Kidney (tissue), 14 donors: ENCODE results near the gene ZNF594. TPM values are rescaled to one million over a fixed set of nuclear protein-coding genes. Genes with fewer than 3 reads are reported as not detected.
"Not testable (repeated sequence)": the region's sequence is repeated elsewhere in the genome, so short reads cannot be mapped to it uniquely, and the experiment has no call there.

Experiments used
- DNase-seq, 5 donors: peaks; one replicate each; pipeline ENCODE4 v3.0.0-alpha.2; 2013 to 2020
- FAIRE-seq: peaks from 2 replicates; lab custom pipeline; 2012; peaks lifted over from hg19 to GRCh38; lab: Jason Lieb, UNC
- H3K27ac ChIP-seq, 2 donors: one replicate each; pipeline ENCODE4 v1.7.0; 2013; ENCODE audit warnings: low read depth in 2 of 2, low read length in 2 of 2, inconsistent platforms in 1 of 2
- H3K27me3 ChIP-seq: one replicate; pipeline ENCODE4 v1.7.1; 2013; ENCODE audit warnings: low read length, inconsistent platforms; ENCODE audit not compliant: control insufficient read depth, insufficient read depth
- H3K36me3 ChIP-seq, 3 donors: one replicate each; pipeline versions ENCODE4 v1.7.0 to v1.7.1; 2013; ENCODE audit warnings: low read length in 3 of 3, control low read depth in 1 of 3, inconsistent platforms in 1 of 3; ENCODE audit not compliant: insufficient read depth in 3 of 3, control insufficient read depth in 2 of 3
- H3K4me1 ChIP-seq, 3 donors: one replicate each; pipeline versions ENCODE4 v1.7.0 to v1.7.1; 2013; ENCODE audit warnings: low read length in 3 of 3, inconsistent platforms in 1 of 3, low read depth in 1 of 3; ENCODE audit not compliant: control insufficient read depth in 2 of 3, insufficient read depth in 2 of 3
- H3K4me3 ChIP-seq, 3 donors: one replicate each; pipeline versions ENCODE4 v1.7.0 to v1.8.1; 2013; ENCODE audit warnings: low read length in 3 of 3, control low read depth in 1 of 3, inconsistent platforms in 1 of 3
- H3K9ac ChIP-seq, 3 donors: one replicate each; pipeline versions ENCODE4 v1.7.0 to v1.7.1; 2013; ENCODE audit warnings: low read length in 3 of 3, control low read depth in 1 of 3, inconsistent platforms in 1 of 3
- H3K9me3 ChIP-seq, 3 donors: one replicate each; pipeline versions ENCODE4 v1.7.0 to v1.7.1; 2013; ENCODE audit warnings: low read length in 3 of 3, control low read depth in 1 of 3, inconsistent platforms in 1 of 3; ENCODE audit not compliant: control insufficient read depth in 2 of 3, insufficient read depth in 1 of 3
- CTCF ChIP-seq: IDR thresholded peaks from 3 replicates; pipeline ENCODE4 v1.5.1; 2012; ENCODE audit warnings: mild to moderate bottlenecking, moderate library complexity, borderline replicate concordance; ENCODE audit not compliant: insufficient read depth; ENCODE audit errors: extremely low read depth
- intact Hi-C: fragments of 100-400 bp; cut with DNase I; formaldehyde crosslinking; loops from one replicate; pipeline ENCODE4 v1.11.1; 2022
- polyA plus RNA-seq: library from polyadenylated mRNA; stranded (reverse); fragments of 350-450 nt; fragmentation: Illumina TruSeq; extraction: RNeasy Lipid Tissue Mini Kit (QIAGEN cat#74804); gene quantifications from one replicate; pipeline ENCODE4 v1.2.3, GENCODE V29; 2014; ENCODE audit warnings: low read depth, low replicate concordance; ENCODE audit not compliant: insufficient read depth
- total RNA-seq: library from RNA; stranded (reverse); fragmentation: NEBNext Ultra II Directional; extraction: Animal tissue kit (Norgen Biotek cat#: 25700); gene quantifications from one replicate; pipeline ENCODE4 v1.2.1, GENCODE V29; 2021
- donor health status: control.
- donor health status: control.
- donor health status: control.
- donor health status: control.
- donor health status: control.
- donor health status: DM: yes; HTN: yes; CAD: no.
- donor health status: Normal renal cell carcinoma (clear cell type).

The ZNF594 gene
- total and polyA plus RNA-seq, 2 donors from 2014 or later, result 1.9 to 12.3 TPM

- Histone ChIP-seq H3K27ac (no peak overlapping the region), H3K4me1 (peaks cover 0 to 3% (median 0%) of the 10 kb centered on the region in 3 donors), H3K36me3 (peaks cover 0 to 8% (median 3%) of the 10 kb centered on the region in 3 donors), H3K9ac (no peak overlapping the region), H3K9me3 (no peaks in the 10 kb centered on the region), H3K27me3 (no peaks in the 10 kb centered on the region), H3K4me3 (no peak overlapping the region)
- intact Hi-C loops, result no loop called here
- TF ChIP-seq CTCF, result no peak
- no peak for DNase-seq
- FAIRE-seq, result no peak
Measured at GRCh38 chr17:5219536-5219935, 27.9 kb upstream of the ZNF594 start.

- H3K4me3 ChIP-seq, FAIRE-seq, intact Hi-C loops, H3K36me3 ChIP-seq, H3K27me3 ChIP-seq, H3K9me3 ChIP-seq, H3K4me1 ChIP-seq, H3K27ac ChIP-seq, DNase-seq, H3K9ac ChIP-seq: not testable (repeated sequence)
Measured at GRCh38 chr17:5217562-5217961, 25.9 kb upstream of the ZNF594 start.

GRCh38 chr17:5211458-5211857 is 19.8 kb upstream of the ZNF594 start:
- intact Hi-C loops, result no loop called here
- FAIRE-seq (no peak), DNase-seq (no peak)
- TF ChIP-seq CTCF, result no peak
- Histone ChIP-seq H3K9ac (no peak overlapping the region), H3K4me3 (no peak overlapping the region), H3K4me1 (no peaks in the 10 kb centered on the region), H3K36me3 (peaks cover 0 to 8% (median 2%) of the 10 kb centered on the region in 3 donors), H3K9me3 (no peaks in the 10 kb centered on the region), H3K27me3 (no peaks in the 10 kb centered on the region), H3K27ac (no peak overlapping the region)

GRCh38 chr17:5210614-5211252 is 19.1 kb upstream of the ZNF594 start:
- Histone ChIP-seq H3K9ac (no peak overlapping the region), H3K4me1 (no peaks in the 10 kb centered on the region), H3K4me3 (no peak overlapping the region), H3K9me3 (no peaks in the 10 kb centered on the region), H3K36me3 (peaks cover 0 to 6% (median 2%) of the 10 kb centered on the region in 3 donors), H3K27ac (no peak overlapping the region), H3K27me3 (no peaks in the 10 kb centered on the region)
- DNase-seq (no peak), FAIRE-seq (no peak)
- TF ChIP-seq CTCF, result no peak
- intact Hi-C loops, result no loop called here
